HepG2 (cell line): ENCODE data around the gene PCP4. TPM values are rescaled to one million over a fixed set of nuclear protein-coding genes. Genes with fewer than 3 reads are reported as not detected.

Experiments
- ATAC-seq: fragments of 200-7000 bp; cut with Tn5 transposase; 3 replicates; pipeline ENCODE4 v1.9.1; 2020; ENCODE audit warnings: mild to moderate bottlenecking, moderate library complexity
- BruUV-seq: library from RNA; stranded (reverse); fragments of 400-500 nt; replicated peaks from 2 replicates; lab custom pipeline; 2021; lab: Mats Ljungman, UMichigan
- CTCF ChIA-PET: fragments of 300-600 bp; formaldehyde crosslinking; extraction: SDS; loops from one replicate; lab custom pipeline; 2021; ENCODE audit warnings: low total read pairs, inconsistent platforms, low intra/inter-chr PET ratio; lab: Yijun Ruan, JAX
- POLR2A ChIA-PET: fragments of 350-600 bp; sonication (Branson Sonifier 250); formaldehyde crosslinking; loops from one replicate; lab custom pipeline; 2020; ENCODE audit warnings: antibody characterized with exemption, inconsistent platforms; lab: Yijun Ruan, JAX
- DNase-seq: peaks from one replicate; pipeline ENCODE4 v3.0.0-alpha.2; 2015; ENCODE audit warnings: low spot score
- FAIRE-seq: peaks from 3 replicates; lab custom pipeline; 2011; peaks lifted over from hg19 to GRCh38; lab: Jason Lieb, UNC
- H2AFZ ChIP-seq: one replicate; pipeline ENCODE4 v1.6.1; 2011; ENCODE audit warnings: low read length, inconsistent platforms
- H3K27ac ChIP-seq: fragments of 300-600 bp; 3 replicates; pipeline ENCODE4 v1.8.0; 2011; ENCODE audit warnings: mixed run types, mild to moderate bottlenecking, mixed read lengths, low read length, inconsistent platforms; ENCODE audit not compliant: insufficient read depth; ENCODE audit errors: extremely low read length
- H3K27me3 ChIP-seq, 2 experiments: fragments of 200-600 bp in 1 of 2; 2 replicates in 1 of 2; 3 replicates in 1 of 2; pipeline versions ENCODE4 v1.6.0 to v1.8.0; 2011; ENCODE audit warnings: low read length in 2 of 2, mild to moderate bottlenecking in 2 of 2, moderate library complexity in 2 of 2, inconsistent platforms in 1 of 2; ENCODE audit not compliant: insufficient read depth in 2 of 2, control insufficient read depth in 1 of 2
- H3K36me3 ChIP-seq, 2 experiments: fragments of 200-600 bp in 1 of 2; replicated peaks in 1 of 2; 2 replicates in 1 of 2; 3 replicates in 1 of 2; pipeline versions ENCODE4 v1.5.1 to v1.8.0; 2011; ENCODE audit warnings: low read length in 2 of 2, inconsistent platforms in 1 of 2; ENCODE audit not compliant: insufficient read depth in 2 of 2, control insufficient read depth in 1 of 2
- H3K4me1 ChIP-seq: 2 replicates; pipeline ENCODE4 v1.5.1; 2012; ENCODE audit warnings: low read length, inconsistent platforms; ENCODE audit not compliant: insufficient read depth
- H3K4me2 ChIP-seq: 2 replicates; pipeline ENCODE4 v1.6.0; 2011; ENCODE audit warnings: low read depth, low read length, inconsistent platforms
- H3K4me3 ChIP-seq, 3 experiments: fragments of 200-600 bp in 1 of 3; sonication (generic), shearing (Covaris generic) in 1 of 3; replicated peaks in 1 of 3; 2 replicates each; pipeline ENCODE4 v1.5.1; 2011 to 2016; ENCODE audit warnings: low read length in 3 of 3, inconsistent platforms in 2 of 3, low read depth in 2 of 3, mild to moderate bottlenecking in 2 of 3, control low read depth in 1 of 3, mixed read lengths in 1 of 3; ENCODE audit not compliant: insufficient read depth in 1 of 3
- H3K79me2 ChIP-seq: one replicate; pipeline ENCODE4 v1.6.1; 2011; ENCODE audit warnings: low read length, inconsistent platforms; ENCODE audit not compliant: insufficient read depth
- H3K9ac ChIP-seq: 2 replicates; pipeline ENCODE4 v1.6.0; 2011; ENCODE audit warnings: mild to moderate bottlenecking, low read depth, low read length, inconsistent platforms; ENCODE audit not compliant: insufficient read depth
- H3K9me3 ChIP-seq: 2 replicates; pipeline ENCODE4 v1.5.1; 2012; ENCODE audit warnings: mild to moderate bottlenecking, low read length
- H4K20me1 ChIP-seq: 2 replicates; pipeline ENCODE4 v1.6.0; 2011; ENCODE audit warnings: inconsistent platforms, mild to moderate bottlenecking, low read length, moderate library complexity; ENCODE audit not compliant: insufficient read depth
- DPF2 ChIP-seq: sonication (generic); formaldehyde crosslinking; IDR thresholded peaks from 2 replicates; pipeline ENCODE4 v1.4.0; 2020; ENCODE audit warnings: mild to moderate bottlenecking, low read depth, missing genetic modification reagents, borderline replicate concordance
- LRRFIP1 ChIP-seq: sonication (generic); formaldehyde crosslinking; conservative IDR thresholded peaks from 2 replicates; pipeline ENCODE4 v1.4.0; 2020; ENCODE audit warnings: missing genetic modification reagents
- NFAT5 ChIP-seq: sonication (generic); formaldehyde crosslinking; IDR thresholded peaks from 2 replicates; pipeline ENCODE4 v1.4.0; 2020; ENCODE audit warnings: missing genetic modification reagents
- SIN3A ChIP-seq: IDR thresholded peaks from 2 replicates; pipeline ENCODE4 v1.6.1; 2011; ENCODE audit warnings: low read depth, mild to moderate bottlenecking, control low read depth, low read length, borderline replicate concordance
- THAP11 ChIP-seq: IDR thresholded peaks from 2 replicates; pipeline ENCODE4 v1.6.1; 2016; ENCODE audit warnings: missing biosample characterization, missing genetic modification reagents
- TRIM22 ChIP-seq: fragments of 450-650 bp; IDR thresholded peaks from 2 replicates; pipeline ENCODE4 v1.6.1; 2017
- TRIM24 ChIP-seq: sonication (generic); formaldehyde crosslinking; IDR thresholded peaks from 2 replicates; pipeline ENCODE4 v1.8.0; 2022; ENCODE audit warnings: mild to moderate bottlenecking, missing genetic modification reagents
- ZKSCAN8 ChIP-seq: IDR thresholded peaks from 2 replicates; pipeline ENCODE4 v1.6.1; 2016; ENCODE audit warnings: borderline replicate concordance, missing genetic modification reagents, missing compliant biosample characterization
- ZMAT3 ChIP-seq: sonication (generic); formaldehyde crosslinking; conservative IDR thresholded peaks from 2 replicates; pipeline ENCODE4 v1.7.0; 2021; ENCODE audit warnings: missing genetic modification reagents
- ZNF883 ChIP-seq: sonication (generic); formaldehyde crosslinking; IDR thresholded peaks from 2 replicates; pipeline ENCODE4 v1.5.1; 2020; ENCODE audit warnings: mild to moderate bottlenecking, missing genetic modification reagents; ENCODE audit errors: not compliant biosample characterization
- ZSCAN29 ChIP-seq: sonication (generic); formaldehyde crosslinking; conservative IDR thresholded peaks from 2 replicates; pipeline ENCODE4 v1.4.0; 2020; ENCODE audit warnings: mild to moderate bottlenecking, missing genetic modification reagents
- WGBS: methylation state at CpG from one replicate; pipeline ENCODE4 v1.1.6; 2017; ENCODE audit warnings: low lambda C conversion rate; 5-methylcytosine and 5-hydroxymethylcytosine counted together
- in situ Hi-C: cut with HindIII; loops from 2 replicates; pipeline ENCODE4 v1.10.0; 2017; ENCODE audit warnings: low pct_unique_long_range_greater_than_20kb; ENCODE audit not compliant: extremely low pct_ligation_motif_present
- intact Hi-C: fragments of 100-400 bp; cut with micrococcal nuclease; formaldehyde crosslinking; loops from one replicate; pipeline ENCODE4 v1.10.0; 2022; ENCODE audit not compliant: unreplicated experiment
- polyA plus RNA-seq, 8 experiments: library from polyadenylated mRNA; depleted of rRNA in 3 of 8; stranded (reverse) in 7 of 8; unstranded in 1 of 8; fragments of >200 nt; fragmentation: Illumina TruSeq in 4 of 8; extraction: Trizol in 4 of 8; gene quantifications; 2 replicates each; pipeline versions ENCODE4 v1.2.1 to v1.2.3, GENCODE V29; 2011 to 2016; ENCODE audit warnings: low read depth in 4 of 8, missing spikeins in 1 of 8, mixed read lengths in 1 of 8; ENCODE audit not compliant: insufficient read depth in 1 of 8
- total RNA-seq, 5 experiments: library from RNA; depleted of rRNA; stranded (reverse); fragments of >200 nt; fragmentation: Illumina TruSeq; extraction: Trizol; gene quantifications; 2 replicates each; pipeline ENCODE4 v1.2.3, GENCODE V29; 2016; ENCODE audit warnings: low read depth in 1 of 5

Gene PCP4
- total and polyA plus RNA-seq, 2 of the 13 experiments (the other 11 are each of a cell fraction or from before 2014, with no cell fraction given): not detected

GRCh38 chr21:39855595-39855994 is 11.6 kb upstream of the PCP4 start (continued):
- no peak for TF ChIP-seq SIN3A

- no peak overlapping the region for H2AFZ ChIP-seq
- no peaks in the 10 kb centered on the region for H4K20me1 ChIP-seq
- CTCF ChIA-PET: no interaction called here
- DNase-seq: no peak
- H3K4me2 ChIP-seq: no peak overlapping the region
- H3K4me3 ChIP-seq: no peak overlapping the region
- no peak for FAIRE-seq
- BruUV-seq: no TSS peak
- H3K9me3 ChIP-seq: peaks cover 60% of the 10 kb centered on the region
- in situ Hi-C loops (no loop called here), intact Hi-C loops (no loop called here)
- no peaks in the 10 kb centered on the region for H3K36me3 ChIP-seq
- TF ChIP-seq THAP11 (CRISPR knock-in tag): no peak
- TF ChIP-seq TRIM22: no peak
- TF ChIP-seq NFAT5 (CRISPR knock-in tag): no peak
- no peak for TF ChIP-seq ZNF883 (CRISPR knock-in tag)
- TF ChIP-seq TRIM24 (CRISPR knock-in tag): no peak
- TF ChIP-seq ZMAT3: no peak
- no peak for TF ChIP-seq ZSCAN29 (CRISPR knock-in tag)
- no peak for TF ChIP-seq ZKSCAN8 (CRISPR knock-in tag)
- no peak for TF ChIP-seq LRRFIP1 (CRISPR knock-in tag)
- TF ChIP-seq DPF2 (CRISPR knock-in tag): no peak
- H3K4me1 ChIP-seq: no peaks in the 10 kb centered on the region
- H3K27me3 ChIP-seq: no peaks in the 10 kb centered on the region
- POLR2A ChIA-PET: no interaction called here
- no peaks in the 10 kb centered on the region for H3K79me2 ChIP-seq
- H3K27ac ChIP-seq: no peak overlapping the region
- no peak overlapping the region for H3K9ac ChIP-seq
- no peak for ATAC-seq
- 0% methylated on average over 1 of the region's 1 CpG for WGBS
Observed at GRCh38 chr21:39860600-39860999, 6.6 kb upstream of the PCP4 start.
